ENCODE measurements around the gene COMT. TPM values are rescaled to one million over a fixed set of nuclear protein-coding genes. Genes with fewer than 3 reads are reported as not detected.

COMT gene
- total and polyA plus RNA-seq, 2 of the 4 experiments (the other 2 are of a cell fraction), result 202 to 347 TPM

GRCh38 chr22:19987394-19988306 is 46.1 kb downstream of the COMT start:
- in situ Hi-C loops (cut with MboI; ENCODE audit: low sequenced_read_pairs), result no loop called here
- H3K23ac ChIP-seq (ENCODE audit: low read depth, low read length), result no peak overlapping the region
- no peak overlapping the region for H3K4ac ChIP-seq (ENCODE audit: low read depth, low read length)
- ChIA-PET POLR2A (ENCODE audit: unreplicated experiment) (no interaction called here), CTCF (interaction anchor here (1.3 to 1.4 kb wide), 2 partner anchors 26 kb away, joined by 3 to 5 read pairs; no protein-coding TSS in a partner anchor)
- 0 out of 4 replicates have a peak overlapping the region, but pooled peaks of 1 of the 2 experiments have one; percentile 42 for H4K8ac ChIP-seq (ENCODE audit: low read depth in 2 of 2, low read length in 2 of 2)
- peaks cover 18% of the 10 kb centered on the region; the same call in 1 of the 2 replicates for H4K20me1 ChIP-seq (ENCODE audit: insufficient read depth, low read length)
- H3K4me3 ChIP-seq (ENCODE audit: insufficient read depth, low read depth, low read length), result no peak overlapping the region
- H3K4me1 ChIP-seq (ENCODE audit: control insufficient read depth, insufficient read depth, low read length), result peaks cover 21% of the 10 kb centered on the region
- no peak overlapping the region for H3K9ac ChIP-seq (ENCODE audit: low read depth, low read length)
- no peak overlapping the region for H4K91ac ChIP-seq (ENCODE audit: insufficient read depth, low read depth, low read length)
- no peak overlapping the region for H4K5ac ChIP-seq (ENCODE audit: low read depth, low read length)
- no peak overlapping the region for H2AFZ ChIP-seq (replicated peaks; ENCODE audit: low read length, poor library complexity)
- no peak overlapping the region for H2BK5ac ChIP-seq (ENCODE audit: low read depth, low read length, poor library complexity, severe bottlenecking)
- dilution Hi-C loops (cut with HindIII; ENCODE audit: low sequenced_read_pairs, unreplicated experiment), result no loop called here
- peaks cover 4 to 32% of the 10 kb centered on the region in 2 experiments; a peak in 3 of 4 replicates for H3K79me1 ChIP-seq (ENCODE audit: low read depth in 1 of 2, low read length in 2 of 2)
- no peak overlapping the region for H3K14ac ChIP-seq (replicated peaks; ENCODE audit: low read depth, low read length)
- DNase-seq (no peak), ATAC-seq (ENCODE audit: low read depth) (no peak)
- H2BK20ac ChIP-seq (ENCODE audit: low read depth, low read length), result no peak overlapping the region
- H2AK5ac ChIP-seq (ENCODE audit: low read depth, low read length), result peak overlapping the region; percentile 67; the same call in 1 of the 2 replicates
- H3K27me3 ChIP-seq (ENCODE audit: control insufficient read depth, insufficient read depth, low read length), result no peaks in the 10 kb centered on the region
- H3K9me1 ChIP-seq (ENCODE audit: insufficient read depth, low read length), result peaks cover 17% of the 10 kb centered on the region
- 70% methylated on average over 17 of the region's 24 CpGs; no CpG with 5 or more reads in 1 of the 2 experiments for WGBS, 2 experiments (ENCODE audit: extremely low coverage in 2 of 2, insufficient read length in 1 of 2)
- intact Hi-C loops (cut with micrococcal nuclease), result no loop called here
- no peaks in the 10 kb centered on the region for H3K36me3 ChIP-seq (ENCODE audit: control insufficient read depth, insufficient read depth, low read length)
- H3K4me2 ChIP-seq (ENCODE audit: low read depth, low read length), result no peak overlapping the region
- H2BK15ac ChIP-seq (ENCODE audit: low read depth, low read length), result no peak overlapping the region
- no peak overlapping the region for H3K56ac ChIP-seq (ENCODE audit: extremely low read depth, insufficient read depth, low read length)
- no peak overlapping the region for H2BK120ac ChIP-seq (ENCODE audit: low read depth, low read length)
- no peak for TF ChIP-seq NFE2L2 (IDR thresholded peaks at IDR 0.05; ENCODE audit: low read depth, low read length)
- TF ChIP-seq MAZ (IDR thresholded peaks at IDR 0.05; ENCODE audit: borderline replicate concordance, low read depth, low read length), result no peak
- no peaks in the 10 kb centered on the region for H3K9me3 ChIP-seq (ENCODE audit: control insufficient read depth, insufficient read depth, low read length)
- BruUV-seq (replicated peaks), result no TSS peak
- no peak overlapping the region for H3K18ac ChIP-seq (ENCODE audit: low read depth, low read length)
- peak overlapping the region; percentile 9 for H2AK9ac ChIP-seq (replicated peaks; ENCODE audit: low read depth, low read length, poor library complexity)
- no peak overlapping the region for H3K27ac ChIP-seq (ENCODE audit: insufficient read depth, low read length)
